Measurements from ENCODE around the gene NOXO1. TPM values are rescaled to one million over a fixed set of nuclear protein-coding genes. Genes with fewer than 3 reads are reported as not detected.

NOXO1 gene
- total RNA-seq, 2 experiments from 2014 or later = 0.56 to 0.99 TPM

- Mint-ChIP-seq H3K27ac (no peak overlapping the region), H3K4me3 (peak overlapping the region; percentile 25), H3K9me3 (no peaks in the 10 kb centered on the region), H3K36me3 (ENCODE audit: low read depth) (peaks cover 20% of the 10 kb centered on the region), H3K27me3 (peaks cover 28% of the 10 kb centered on the region), H3K4me1 (ENCODE audit: low read depth) (peaks cover 20% of the 10 kb centered on the region)
- Histone ChIP-seq H3K27ac (ENCODE audit: low read depth in 1 of 2, low read length in 2 of 2) (no peak overlapping the region), H3K9me3 (ENCODE audit: control insufficient read depth in 1 of 2, insufficient read depth in 1 of 2, low read length in 2 of 2) (peaks cover 0 to 24% of the 10 kb centered on the region in 2 experiments), H3K36me3 (ENCODE audit: insufficient read depth, low read length) (peaks cover 33% of the 10 kb centered on the region), H3K27me3 (ENCODE audit: control insufficient read depth in 1 of 2, insufficient read depth in 2 of 2, low read length in 2 of 2) (peaks cover 32 to 40% of the 10 kb centered on the region in 2 experiments), H3K4me1 (ENCODE audit: insufficient read depth, low read length) (peaks cover 48% of the 10 kb centered on the region), H3K4me3 (ENCODE audit: low read length) (no peak overlapping the region)
- no peak for DNase-seq
- ChIA-PET POLR2A (interaction anchor here (0.7 to 6.8 kb wide), 4 partner anchors 9 to 302 kb away, joined by 3 to 62 read pairs (median 4); partner anchors contain the start of genes JPT2, RPS2 and TBL3), CTCF (no interaction called here)
- no peak for ATAC-seq (ENCODE audit: poor library complexity)
- no peak for TF ChIP-seq CTCF (IDR thresholded peaks at IDR 0.05)
- intact Hi-C loops (cut with DNase I, micrococcal nuclease) = no loop called here
Observed at GRCh38 chr16:1980770-1981087, 540 bp downstream of the NOXO1 start.

- Mint-ChIP-seq H3K4me1 (ENCODE audit: low read depth) (peaks cover 17% of the 10 kb centered on the region), H3K27ac (no peak overlapping the region), H3K36me3 (ENCODE audit: low read depth) (peaks cover 21% of the 10 kb centered on the region), H3K27me3 (peaks cover 28% of the 10 kb centered on the region), H3K4me3 (peak overlapping the region; percentile 4), H3K9me3 (no peaks in the 10 kb centered on the region)
- no peak for DNase-seq
- H3K27me3 ChIP-seq (ENCODE audit: control insufficient read depth in 1 of 2, insufficient read depth in 2 of 2, low read length in 2 of 2) = peaks cover 32 to 40% of the 10 kb centered on the region in 2 experiments
- no peak for ATAC-seq (ENCODE audit: poor library complexity)
- intact Hi-C loops (cut with DNase I, micrococcal nuclease) = no loop called here
- H3K9me3 ChIP-seq (ENCODE audit: control insufficient read depth in 1 of 2, insufficient read depth in 1 of 2, low read length in 2 of 2) = peaks cover 0 to 24% of the 10 kb centered on the region in 2 experiments
- CTCF ChIA-PET = no interaction called here
- TF ChIP-seq CTCF (IDR thresholded peaks at IDR 0.05) = no peak
- no peak overlapping the region for H3K4me3 ChIP-seq (ENCODE audit: low read length)
- H3K4me1 ChIP-seq (ENCODE audit: insufficient read depth, low read length) = peaks cover 43% of the 10 kb centered on the region
- no peak overlapping the region for H3K27ac ChIP-seq (ENCODE audit: low read depth in 1 of 2, low read length in 2 of 2)
- POLR2A ChIA-PET = interaction anchor here (0.7 to 6.8 kb wide), 4 partner anchors 8 to 302 kb away, joined by 3 to 62 read pairs (median 4); partner anchors contain the start of genes JPT2, RPS2 and TBL3
- peaks cover 33% of the 10 kb centered on the region for H3K36me3 ChIP-seq (ENCODE audit: insufficient read depth, low read length)
Observed at GRCh38 chr16:1980030-1980769, 1.1 kb downstream of the NOXO1 start.

GRCh38 chr16:1979271-1980029, 1.8 kb downstream of the NOXO1 start:
- no peak overlapping the region for H3K27ac ChIP-seq (ENCODE audit: low read depth in 1 of 2, low read length in 2 of 2)
- no peaks in the 10 kb centered on the region for H3K9me3 Mint-ChIP-seq
- TF ChIP-seq CTCF (IDR thresholded peaks at IDR 0.05) = no peak
- ATAC-seq (ENCODE audit: poor library complexity) (peak; percentile 15), DNase-seq (peak in 4 of 14 experiments; percentile 38 to 73 (median 44))
- ChIA-PET CTCF (no interaction called here), POLR2A (interaction anchor here (1.5 to 6.8 kb wide), 3 partner anchors 8 to 15 kb away, joined by 3 to 62 read pairs (median 5); partner anchors contain the start of genes RPS2 and TBL3)
- H3K27me3 ChIP-seq (ENCODE audit: control insufficient read depth in 1 of 2, insufficient read depth in 2 of 2, low read length in 2 of 2) = peaks cover 32 to 40% of the 10 kb centered on the region in 2 experiments
- peaks cover 0 to 24% of the 10 kb centered on the region in 2 experiments for H3K9me3 ChIP-seq (ENCODE audit: control insufficient read depth in 1 of 2, insufficient read depth in 1 of 2, low read length in 2 of 2)
- no peak overlapping the region for H3K27ac Mint-ChIP-seq
- H3K4me3 Mint-ChIP-seq = no peak overlapping the region
- H3K36me3 Mint-ChIP-seq (ENCODE audit: low read depth) = peaks cover 20% of the 10 kb centered on the region
- intact Hi-C loops (cut with DNase I, micrococcal nuclease) = no loop called here
- H3K4me3 ChIP-seq (ENCODE audit: low read length) = no peak overlapping the region
- H3K36me3 ChIP-seq (ENCODE audit: insufficient read depth, low read length) = peaks cover 41% of the 10 kb centered on the region
- H3K4me1 ChIP-seq (ENCODE audit: insufficient read depth, low read length) = peaks cover 36% of the 10 kb centered on the region
- peaks cover 10% of the 10 kb centered on the region for H3K4me1 Mint-ChIP-seq (ENCODE audit: low read depth)
- peaks cover 28% of the 10 kb centered on the region for H3K27me3 Mint-ChIP-seq

Measured in CD4-positive, alpha-beta T cell (primary cell).